GM18519 (cell line): ENCODE data around the gene ITFG2.

Experiments used
- ATAC-seq: cut with Tn5 transposase; IDR thresholded peaks from one replicate; pipeline ENCODE4 v1.9.1; 2021; ENCODE audit warnings: mild to moderate bottlenecking, moderate library complexity; ENCODE audit not compliant: unreplicated experiment, low FRiP score

The ITFG2 gene

GRCh38 chr12:2794736-2795289, 17.7 kb upstream of the ITFG2 start, which contains the start of gene FKBP4:
Gene FKBP4, plus strand, starts transcription at chr12:2794970. Its CDS starts 170 bp downstream, at chr12:2795140.
- ATAC-seq, result peak; percentile 47

- peak; percentile 33 for ATAC-seq
Observed at GRCh38 chr12:2795291-2796186, 16.9 kb upstream of the ITFG2 start.

GRCh38 chr12:2796187-2796666, 16.2 kb upstream of the ITFG2 start:
- no peak for ATAC-seq

GRCh38 chr12:2797721-2798418, 14.6 kb upstream of the ITFG2 start:
- ATAC-seq, result no peak

- no peak for ATAC-seq
Observed at GRCh38 chr12:2800046-2800570, 12.4 kb upstream of the ITFG2 start.

GRCh38 chr12:2801044-2801783, 11.3 kb upstream of the ITFG2 start:
- ATAC-seq, result no peak

GRCh38 chr12:2803635-2804392, 8.7 kb upstream of the ITFG2 start:
- no peak for ATAC-seq

GRCh38 chr12:2804393-2805142, 7.9 kb upstream of the ITFG2 start:
- no peak for ATAC-seq

- ATAC-seq, result no peak
Observed at GRCh38 chr12:2805143-2805520, 7.3 kb upstream of the ITFG2 start.

GRCh38 chr12:2806700-2807099, 5.8 kb upstream of the ITFG2 start:
- no peak for ATAC-seq

GRCh38 chr12:2811801-2812200, 667 bp upstream of the ITFG2 start:
- no peak for ATAC-seq

GRCh38 chr12:2813214-2814185, 1.0 kb downstream of the ITFG2 start:
- no peak for ATAC-seq

- ATAC-seq, result no peak
Observed at GRCh38 chr12:2819810-2820209, 7.3 kb downstream of the ITFG2 start.

- no peak for ATAC-seq
Observed at GRCh38 chr12:2820432-2820831, 8.0 kb downstream of the ITFG2 start.

- ATAC-seq, result no peak
Observed at GRCh38 chr12:2823483-2823882, 11.0 kb downstream of the ITFG2 start.

GRCh38 chr12:2824541-2824940, 12.1 kb downstream of the ITFG2 start:
- no peak for ATAC-seq

- no peak for ATAC-seq
Observed at GRCh38 chr12:2825132-2825531, 12.7 kb downstream of the ITFG2 start.

- ATAC-seq, result no peak
Observed at GRCh38 chr12:2826036-2826435, 13.6 kb downstream of the ITFG2 start.
